HG03196 (cell line): ENCODE data around the gene LAMA5.
"Not testable (repeated sequence)": the region's sequence is repeated elsewhere in the genome, so short reads cannot be mapped to it uniquely, and the experiment has no call there.

Experiments
- ATAC-seq: cut with Tn5 transposase; IDR thresholded peaks from one replicate; pipeline ENCODE4 v1.9.1; 2021; ENCODE audit not compliant: unreplicated experiment

The LAMA5 gene

GRCh38 chr20:62390317-62391164 is 23.4 kb upstream of the LAMA5 start:
- ATAC-seq = no peak

GRCh38 chr20:62389601-62390087 is 22.5 kb upstream of the LAMA5 start:
- ATAC-seq = no peak

- no peak for ATAC-seq
These were observed 21.9 kb upstream of the LAMA5 start for GRCh38 chr20:62388839-62389600.

- ATAC-seq = no peak
These were observed 21.0 kb upstream of the LAMA5 start for GRCh38 chr20:62387933-62388635.

- peak; percentile 10 for ATAC-seq
These were observed 20.3 kb upstream of the LAMA5 start for GRCh38 chr20:62387219-62387913.

- ATAC-seq = peak; percentile 76
These were observed 19.5 kb upstream of the LAMA5 start, which contains the start of gene RPS21 for GRCh38 chr20:62386383-62387218. Gene RPS21, plus strand, starts transcription at chr20:62387103. Its CDS starts 236 bp downstream, at chr20:62387339.

- no peak for ATAC-seq
These were observed 15.4 kb upstream of the LAMA5 start for GRCh38 chr20:62382306-62383198.

GRCh38 chr20:62381842-62382241 is 14.7 kb upstream of the LAMA5 start:
- no peak for ATAC-seq

- no peak for ATAC-seq
These were observed 14.2 kb upstream of the LAMA5 start for GRCh38 chr20:62381202-62381797.

GRCh38 chr20:62378215-62378614 is 11.1 kb upstream of the LAMA5 start:
- ATAC-seq = no peak

GRCh38 chr20:62377615-62378178 is 10.6 kb upstream of the LAMA5 start:
- ATAC-seq = no peak

- ATAC-seq = no peak
These were observed 10.0 kb upstream of the LAMA5 start for GRCh38 chr20:62377064-62377461.

GRCh38 chr20:62376112-62377063 is 9.3 kb upstream of the LAMA5 start:
- no peak for ATAC-seq

- no peak for ATAC-seq
These were observed 7.4 kb upstream of the LAMA5 start for GRCh38 chr20:62374331-62375152.

- not testable (repeated sequence) for ATAC-seq
These were observed 6.6 kb upstream of the LAMA5 start for GRCh38 chr20:62373631-62374179.
